Activated T-helper 17 cell treated with anti-CD3 and anti-CD28 coated beads, Interleukin-2, amount 50 U/mL, for 72 hours (primary cell): ENCODE results near the gene DISP1. TPM values are rescaled to one million over a fixed set of nuclear protein-coding genes. Genes with fewer than 3 reads are reported as not detected.
A peak's percentile ranks its signal among the peaks of the same experiment; 100 is the strongest.

ENCODE experiments used
- ATAC-seq: fragments of 150-1000 bp; cut with Tn5 transposase; replicated peaks from 2 replicates; pipeline ENCODE4 v1.10.0; 2021; ENCODE audit warnings: mild to moderate bottlenecking, moderate library complexity
- H3K27ac Mint-ChIP-seq: one replicate; pipeline ENCODE4 v1.8.0; 2022; ENCODE audit warnings: mixed read lengths
- H3K27me3 Mint-ChIP-seq: one replicate; pipeline ENCODE4 v1.8.0; 2022; ENCODE audit warnings: mixed read lengths
- H3K36me3 Mint-ChIP-seq: one replicate; pipeline ENCODE4 v1.8.0; 2022; ENCODE audit warnings: low read depth, mild to moderate bottlenecking, mixed read lengths
- H3K4me1 Mint-ChIP-seq: one replicate; pipeline ENCODE4 v1.8.0; 2022; ENCODE audit warnings: mixed read lengths
- H3K4me3 Mint-ChIP-seq: one replicate; pipeline ENCODE4 v1.8.0; 2022; ENCODE audit warnings: mild to moderate bottlenecking, mixed read lengths
- H3K9me3 Mint-ChIP-seq: one replicate; pipeline ENCODE4 v1.8.0; 2022; ENCODE audit warnings: mixed read lengths
- total RNA-seq, 2 donors: library from RNA; stranded (reverse); gene quantifications; one replicate each; pipeline ENCODE4 v1.2.3, GENCODE V29; 2022

The DISP1 gene, protein sequence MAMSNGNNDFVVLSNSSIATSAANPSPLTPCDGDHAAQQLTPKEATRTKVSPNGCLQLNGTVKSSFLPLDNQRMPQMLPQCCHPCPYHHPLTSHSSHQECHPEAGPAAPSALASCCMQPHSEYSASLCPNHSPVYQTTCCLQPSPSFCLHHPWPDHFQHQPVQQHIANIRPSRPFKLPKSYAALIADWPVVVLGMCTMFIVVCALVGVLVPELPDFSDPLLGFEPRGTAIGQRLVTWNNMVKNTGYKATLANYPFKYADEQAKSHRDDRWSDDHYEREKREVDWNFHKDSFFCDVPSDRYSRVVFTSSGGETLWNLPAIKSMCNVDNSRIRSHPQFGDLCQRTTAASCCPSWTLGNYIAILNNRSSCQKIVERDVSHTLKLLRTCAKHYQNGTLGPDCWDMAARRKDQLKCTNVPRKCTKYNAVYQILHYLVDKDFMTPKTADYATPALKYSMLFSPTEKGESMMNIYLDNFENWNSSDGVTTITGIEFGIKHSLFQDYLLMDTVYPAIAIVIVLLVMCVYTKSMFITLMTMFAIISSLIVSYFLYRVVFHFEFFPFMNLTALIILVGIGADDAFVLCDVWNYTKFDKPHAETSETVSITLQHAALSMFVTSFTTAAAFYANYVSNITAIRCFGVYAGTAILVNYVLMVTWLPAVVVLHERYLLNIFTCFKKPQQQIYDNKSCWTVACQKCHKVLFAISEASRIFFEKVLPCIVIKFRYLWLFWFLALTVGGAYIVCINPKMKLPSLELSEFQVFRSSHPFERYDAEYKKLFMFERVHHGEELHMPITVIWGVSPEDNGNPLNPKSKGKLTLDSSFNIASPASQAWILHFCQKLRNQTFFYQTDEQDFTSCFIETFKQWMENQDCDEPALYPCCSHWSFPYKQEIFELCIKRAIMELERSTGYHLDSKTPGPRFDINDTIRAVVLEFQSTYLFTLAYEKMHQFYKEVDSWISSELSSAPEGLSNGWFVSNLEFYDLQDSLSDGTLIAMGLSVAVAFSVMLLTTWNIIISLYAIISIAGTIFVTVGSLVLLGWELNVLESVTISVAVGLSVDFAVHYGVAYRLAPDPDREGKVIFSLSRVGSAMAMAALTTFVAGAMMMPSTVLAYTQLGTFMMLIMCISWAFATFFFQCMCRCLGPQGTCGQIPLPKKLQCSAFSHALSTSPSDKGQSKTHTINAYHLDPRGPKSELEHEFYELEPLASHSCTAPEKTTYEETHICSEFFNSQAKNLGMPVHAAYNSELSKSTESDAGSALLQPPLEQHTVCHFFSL (N-terminal part only)
- 1 to 10 TPM; 1.8 to 2.1 TPM for total RNA-seq

GRCh38 chr1:222814536-222815439 is at the start of gene DISP1:
TSS of gene DISP1 (plus strand) at chr1:222815039. CDS start at chr1:222942824, 127,785 bp downstream.
- H3K4me1 Mint-ChIP-seq = peaks cover 8% of the 10 kb centered on the region
- no peaks in the 10 kb centered on the region for H3K36me3 Mint-ChIP-seq
- H3K4me3 Mint-ChIP-seq = peak within 1 kb of the TSS; percentile 89
- no peaks in the 10 kb centered on the region for H3K9me3 Mint-ChIP-seq
- ATAC-seq = peak; percentile 93
- peaks cover 3% of the 10 kb centered on the region for H3K27me3 Mint-ChIP-seq
- peak within 1 kb of the TSS; percentile 89 for H3K27ac Mint-ChIP-seq

- Mint-ChIP-seq H3K4me1 (no peaks in the 10 kb centered on the region), H3K27ac (no peak overlapping the region), H3K9me3 (peaks cover 7% of the 10 kb centered on the region), H3K4me3 (no peak overlapping the region), H3K27me3 (peaks cover 5% of the 10 kb centered on the region), H3K36me3 (no peaks in the 10 kb centered on the region)
- ATAC-seq = no peak
Measured at GRCh38 chr1:222767152-222767571, 47.7 kb upstream of the DISP1 start.

DNA sequence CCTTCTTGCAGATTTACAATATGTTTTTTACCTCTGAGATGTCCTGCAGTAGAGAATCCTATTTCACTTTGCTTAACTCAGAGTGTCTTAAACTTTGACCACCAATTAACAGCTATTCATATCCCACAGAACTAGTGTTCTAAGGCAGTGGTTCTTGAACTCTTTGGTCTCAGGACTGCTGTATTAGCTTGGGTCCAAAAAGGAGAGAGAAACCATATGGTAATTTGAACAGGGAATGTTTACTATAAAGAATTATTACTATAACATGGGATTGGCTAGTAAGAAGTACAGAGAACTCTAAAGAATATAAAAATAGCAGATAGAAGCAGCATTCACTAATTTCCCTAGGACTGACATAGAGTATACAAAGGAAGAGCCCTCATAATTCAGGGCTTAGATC is 46.2 kb upstream of the DISP1 start:
- Mint-ChIP-seq H3K27me3 (peaks cover 3% of the 10 kb centered on the region), H3K27ac (no peak overlapping the region), H3K4me1 (no peaks in the 10 kb centered on the region), H3K4me3 (no peak overlapping the region), H3K9me3 (peaks cover 7% of the 10 kb centered on the region), H3K36me3 (no peaks in the 10 kb centered on the region)
- no peak for ATAC-seq

- Mint-ChIP-seq H3K9me3 (peaks cover 7% of the 10 kb centered on the region), H3K27me3 (peaks cover 2% of the 10 kb centered on the region), H3K27ac (no peak overlapping the region), H3K4me1 (no peaks in the 10 kb centered on the region), H3K36me3 (no peaks in the 10 kb centered on the region), H3K4me3 (no peak overlapping the region)
- no peak for ATAC-seq
Measured at GRCh38 chr1:222769181-222769580, 45.7 kb upstream of the DISP1 start.

- no peak overlapping the region for H3K27ac Mint-ChIP-seq
- no peak for ATAC-seq
- H3K36me3 Mint-ChIP-seq = no peaks in the 10 kb centered on the region
- peaks cover 7% of the 10 kb centered on the region for H3K9me3 Mint-ChIP-seq
- no peak overlapping the region for H3K4me3 Mint-ChIP-seq
- no peaks in the 10 kb centered on the region for H3K4me1 Mint-ChIP-seq
- H3K27me3 Mint-ChIP-seq = no peaks in the 10 kb centered on the region
Measured at GRCh38 chr1:222769971-222770620, 44.7 kb upstream of the DISP1 start.

DNA sequence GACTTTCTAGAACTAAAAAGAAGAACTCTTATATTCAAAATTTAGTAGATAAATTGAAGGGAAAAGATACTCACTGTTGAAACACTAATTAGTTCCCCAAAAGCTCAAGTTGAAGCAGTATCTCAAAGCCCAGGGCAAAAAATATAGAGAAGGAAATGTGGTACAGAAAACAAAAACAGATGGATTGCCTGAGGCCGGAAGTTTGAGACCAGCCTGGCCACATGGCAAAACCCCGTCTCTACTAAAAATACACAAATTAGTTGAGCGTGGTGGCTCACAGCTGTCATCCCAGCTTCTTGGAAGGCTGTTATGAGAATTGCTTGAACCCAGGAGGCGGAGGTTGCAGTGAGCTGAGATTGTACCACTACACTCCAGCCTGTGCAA is 41.9 kb upstream of the DISP1 start:
- Mint-ChIP-seq H3K36me3 (no peaks in the 10 kb centered on the region), H3K4me3 (peak overlapping the region; percentile 18), H3K27me3 (no peaks in the 10 kb centered on the region), H3K27ac (no peak overlapping the region), H3K9me3 (peaks cover 7% of the 10 kb centered on the region), H3K4me1 (no peaks in the 10 kb centered on the region)
- ATAC-seq = peak; percentile 50

- no peaks in the 10 kb centered on the region for H3K9me3 Mint-ChIP-seq
- no peak overlapping the region for H3K27ac Mint-ChIP-seq
- no peak overlapping the region for H3K4me3 Mint-ChIP-seq
- H3K27me3 Mint-ChIP-seq = peaks cover 22% of the 10 kb centered on the region
- no peak for ATAC-seq
- H3K4me1 Mint-ChIP-seq = no peaks in the 10 kb centered on the region
- H3K36me3 Mint-ChIP-seq = no peaks in the 10 kb centered on the region
Measured at GRCh38 chr1:222777463-222777862, 37.4 kb upstream of the DISP1 start.

DNA sequence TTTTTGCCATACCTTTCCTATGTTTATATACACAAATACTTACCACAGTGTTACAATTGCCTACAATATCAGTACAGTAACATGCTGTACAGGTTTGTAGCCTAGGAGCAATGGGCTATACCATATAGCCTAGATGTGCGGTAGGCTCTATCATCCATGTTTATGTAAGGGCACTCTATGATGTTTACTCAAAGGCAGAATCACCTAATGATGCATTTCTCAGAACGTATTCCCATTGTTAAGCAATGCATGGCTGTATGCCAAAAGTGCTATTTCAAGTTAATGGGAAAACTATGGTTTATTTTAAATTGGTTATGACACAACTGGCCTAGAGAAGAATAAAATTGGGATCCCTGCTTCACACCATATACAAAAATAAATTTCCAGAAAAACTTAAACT is 36.9 kb upstream of the DISP1 start:
- H3K36me3 Mint-ChIP-seq = no peaks in the 10 kb centered on the region
- peaks cover 22% of the 10 kb centered on the region for H3K27me3 Mint-ChIP-seq
- no peak overlapping the region for H3K4me3 Mint-ChIP-seq
- ATAC-seq = no peak
- H3K9me3 Mint-ChIP-seq = no peaks in the 10 kb centered on the region
- H3K27ac Mint-ChIP-seq = no peak overlapping the region
- H3K4me1 Mint-ChIP-seq = no peaks in the 10 kb centered on the region

- H3K9me3 Mint-ChIP-seq = no peaks in the 10 kb centered on the region
Measured at GRCh38 chr1:222781251-222781650, 33.6 kb upstream of the DISP1 start.

DNA sequence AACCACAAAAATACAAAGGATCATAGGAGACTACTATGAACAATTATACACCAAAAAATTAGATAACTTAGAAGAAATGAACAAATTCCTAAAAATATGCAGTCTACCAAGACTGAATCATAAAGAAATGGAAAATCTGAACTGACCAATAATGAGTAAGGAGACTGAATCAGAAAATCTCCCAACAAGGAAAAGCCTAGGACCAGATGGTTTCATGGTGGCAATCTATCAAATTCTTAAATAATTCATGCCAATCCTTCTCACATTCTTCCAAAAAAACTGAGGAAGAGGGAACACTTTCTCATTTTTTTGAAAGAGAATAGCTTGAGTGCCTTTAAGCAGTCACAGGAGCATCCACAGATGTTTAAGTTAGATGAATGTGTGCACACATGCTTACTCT is 31.8 kb upstream of the DISP1 start:
- ATAC-seq = no peak
- H3K27me3 Mint-ChIP-seq = peaks cover 32% of the 10 kb centered on the region
- H3K4me1 Mint-ChIP-seq = no peaks in the 10 kb centered on the region
- no peak overlapping the region for H3K4me3 Mint-ChIP-seq
- H3K36me3 Mint-ChIP-seq = no peaks in the 10 kb centered on the region
- H3K9me3 Mint-ChIP-seq = no peaks in the 10 kb centered on the region
- H3K27ac Mint-ChIP-seq = no peak overlapping the region

More at GRCh38 chr1:222781251-222781650, 33.6 kb upstream of the DISP1 start:
- Mint-ChIP-seq H3K27ac (no peak overlapping the region), H3K36me3 (no peaks in the 10 kb centered on the region), H3K27me3 (peaks cover 26% of the 10 kb centered on the region), H3K4me3 (no peak overlapping the region), H3K4me1 (no peaks in the 10 kb centered on the region)
- no peak for ATAC-seq

DNA sequence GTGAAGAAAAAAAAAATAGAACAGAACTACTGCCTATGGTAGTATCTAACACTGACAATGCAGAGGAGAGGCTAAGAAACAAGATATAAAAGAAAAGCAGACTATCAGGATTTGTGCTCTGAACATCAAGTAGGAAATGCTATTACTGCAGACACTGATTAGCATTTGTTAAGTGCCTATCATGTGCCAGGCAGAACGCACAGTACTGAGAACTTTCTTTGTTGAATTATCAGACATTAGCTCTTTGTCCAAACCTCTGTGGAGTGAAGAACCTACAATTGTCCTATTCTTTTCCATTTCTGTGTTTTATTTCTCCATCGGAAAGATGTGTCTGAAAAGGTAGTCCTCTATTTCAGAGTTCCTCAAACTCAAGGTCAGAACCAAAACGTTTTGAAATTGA is 30.5 kb upstream of the DISP1 start:
- Mint-ChIP-seq H3K36me3 (no peaks in the 10 kb centered on the region), H3K27ac (no peak overlapping the region)

DNA sequence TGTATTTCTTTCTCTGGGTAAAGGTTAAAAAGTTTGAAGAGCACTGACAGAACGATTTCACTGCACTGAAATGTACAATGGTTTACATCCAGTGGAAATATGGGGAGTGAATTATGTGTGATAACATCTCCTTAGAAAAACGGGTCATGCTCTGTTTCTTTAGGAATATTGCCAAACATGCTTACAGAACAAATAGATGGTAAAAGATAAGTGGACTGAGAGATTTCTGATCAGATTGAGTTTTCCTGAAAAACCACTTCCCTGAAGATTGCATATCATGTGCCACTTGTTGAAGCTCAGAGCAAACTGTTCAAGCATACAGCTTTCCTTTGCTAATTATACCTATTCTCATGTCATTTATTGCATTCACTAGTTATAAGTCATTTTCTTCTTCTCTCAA is 29.9 kb upstream of the DISP1 start:
- no peak for ATAC-seq
- no peaks in the 10 kb centered on the region for H3K4me1 Mint-ChIP-seq
- H3K27ac Mint-ChIP-seq = no peak overlapping the region
- H3K27me3 Mint-ChIP-seq = peaks cover 32% of the 10 kb centered on the region
- H3K36me3 Mint-ChIP-seq = no peaks in the 10 kb centered on the region
- H3K4me3 Mint-ChIP-seq = no peak overlapping the region
- H3K9me3 Mint-ChIP-seq = no peaks in the 10 kb centered on the region

More for the DNA sequence above, 30.5 kb upstream of the DISP1 start:
- ATAC-seq = no peak
- H3K27me3 Mint-ChIP-seq = peaks cover 32% of the 10 kb centered on the region
- no peaks in the 10 kb centered on the region for H3K9me3 Mint-ChIP-seq
- no peaks in the 10 kb centered on the region for H3K4me1 Mint-ChIP-seq
- H3K4me3 Mint-ChIP-seq = no peak overlapping the region

DNA sequence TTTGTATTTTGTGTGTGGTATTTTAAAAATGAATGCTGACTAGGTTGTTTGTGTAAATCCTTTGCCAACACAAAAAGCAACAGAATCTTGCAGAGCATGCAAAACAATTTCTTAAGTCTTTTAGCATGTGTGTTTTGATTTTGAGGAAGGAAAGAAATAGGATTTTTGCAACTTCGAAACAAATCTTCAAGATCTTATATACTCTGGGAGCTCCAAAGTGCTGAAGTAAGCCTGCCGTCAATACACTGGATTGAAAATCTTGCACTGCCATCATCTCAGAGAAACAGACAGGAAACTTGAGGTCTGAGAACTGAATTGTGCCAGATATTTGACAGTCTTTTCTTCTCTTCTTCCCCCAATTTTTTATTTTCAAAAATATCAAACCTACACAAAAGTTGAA is 29.3 kb upstream of the DISP1 start:
- Mint-ChIP-seq H3K36me3 (no peaks in the 10 kb centered on the region), H3K4me1 (no peaks in the 10 kb centered on the region)

More for the DNA sequence above, 29.3 kb upstream of the DISP1 start:
- peaks cover 27% of the 10 kb centered on the region for H3K27me3 Mint-ChIP-seq
- no peaks in the 10 kb centered on the region for H3K9me3 Mint-ChIP-seq
- no peak overlapping the region for H3K27ac Mint-ChIP-seq
- H3K4me3 Mint-ChIP-seq = no peak overlapping the region
- no peak for ATAC-seq
